Sciatic nerve (tissue), 2 donors: ENCODE results near the gene MAPKAP1. TPM values are rescaled to one million over a fixed set of nuclear protein-coding genes. Genes with fewer than 3 reads are reported as not detected.

Experiments used
- ATAC-seq: fragments of 200-7000 bp; cut with Tn5 transposase; one replicate; pipeline ENCODE4 v1.9.1; 2020; ENCODE audit warnings: mild to moderate bottlenecking, moderate library complexity
- DNase-seq: peaks from one replicate; pipeline ENCODE4 v3.0.0-alpha.2; 2020; ENCODE audit warnings: low spot score
- intact Hi-C: fragments of 100-400 bp; cut with DNase I; formaldehyde crosslinking; loops from one replicate; pipeline ENCODE4 v1.14.2; 2022
- total RNA-seq: library from RNA; stranded (reverse); fragmentation: NEBNext Ultra II Directional; extraction: Animal tissue kit (Norgen Biotek cat#: 25700); gene quantifications from one replicate; pipeline ENCODE4 v1.2.1, GENCODE V29; 2021
- donor health status: DM: no; HTN: no; CAD: no.
- donor health status: DM: no; HTN: no; CAD: no.

The MAPKAP1 gene
- total RNA-seq, 1 donor from 2014 or later = 54.6 TPM

DNA sequence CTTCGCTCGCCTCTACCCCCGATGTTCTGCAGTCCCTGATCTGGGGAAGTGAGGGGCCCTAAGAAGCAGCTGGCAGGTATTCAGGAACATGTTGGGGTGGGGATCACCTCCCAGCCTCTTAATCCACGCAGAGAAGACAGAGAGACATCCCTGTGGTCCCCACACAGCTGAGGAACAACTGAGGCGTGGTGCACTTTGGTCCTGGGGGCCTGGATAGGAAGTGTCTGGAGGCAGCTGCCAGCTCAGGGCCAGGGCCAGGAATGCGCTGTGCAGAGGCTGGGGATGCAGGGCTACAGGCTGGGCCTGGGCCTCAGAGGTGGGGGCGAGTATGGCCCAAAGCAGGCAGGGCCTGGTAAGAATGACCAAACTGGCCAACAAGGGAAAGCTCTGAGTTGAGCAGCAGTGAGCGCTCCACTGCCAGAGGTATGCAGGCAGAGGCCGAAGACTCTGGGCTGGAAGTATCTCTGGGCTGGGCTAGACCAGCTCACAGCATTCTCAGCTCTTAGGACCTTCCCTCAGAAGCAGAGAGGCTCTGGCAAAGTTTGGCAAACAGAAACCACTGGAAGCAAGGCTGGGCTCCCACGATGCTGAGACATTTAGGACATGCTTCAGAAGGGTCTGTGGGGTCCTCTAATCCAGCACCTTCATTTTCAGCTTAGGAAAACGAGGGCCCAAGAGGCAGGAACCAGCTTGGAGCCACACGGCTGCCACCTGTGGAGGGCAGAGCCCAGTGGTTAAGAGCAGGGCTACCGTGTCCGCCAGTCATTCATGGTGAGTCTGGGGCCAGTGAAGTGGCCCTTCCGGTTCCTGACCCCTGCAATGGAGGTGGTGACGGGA lies 271.0 kb downstream of the MAPKAP1 start:
- ATAC-seq = no peak
- intact Hi-C loops = no loop called here
- no peak for DNase-seq

DNA sequence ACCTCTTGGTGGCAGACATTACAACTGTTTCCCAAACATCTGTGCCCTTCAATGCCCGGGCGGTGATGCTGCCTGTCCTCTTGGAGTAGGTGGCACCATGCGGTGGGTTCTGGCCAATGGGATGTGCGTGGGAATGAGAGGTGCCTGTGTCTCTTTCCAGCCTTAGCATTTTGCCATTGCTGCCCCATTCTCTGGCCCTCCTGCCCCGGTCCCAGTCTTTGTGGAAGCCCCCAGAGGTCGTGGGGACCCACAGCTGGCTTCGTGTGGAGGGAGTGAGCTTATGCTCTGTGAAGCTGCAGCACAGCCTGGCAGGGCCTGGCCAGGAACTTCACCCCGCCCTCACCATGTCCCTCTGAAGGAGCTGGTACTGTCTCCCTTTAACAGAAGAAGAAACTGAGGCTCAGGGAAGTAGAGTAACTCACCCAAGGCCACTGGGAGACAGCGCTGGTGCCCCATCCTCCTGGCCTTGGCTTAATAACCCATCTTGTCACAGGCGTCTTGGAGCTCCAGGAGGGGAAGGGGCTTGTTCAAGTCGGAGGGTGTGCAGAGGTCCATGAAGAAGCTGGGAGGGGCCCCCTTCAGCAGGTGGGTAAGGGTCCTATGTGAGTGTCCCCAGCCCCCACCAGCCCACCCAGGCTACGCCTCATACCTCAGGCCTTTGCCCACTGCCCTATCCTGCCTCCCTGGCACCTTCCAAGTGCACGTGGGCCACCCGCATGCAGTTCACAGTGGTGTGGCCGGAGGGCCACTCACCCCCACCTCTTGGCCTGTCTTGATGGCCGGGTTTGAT lies 271.8 kb downstream of the MAPKAP1 start:
- intact Hi-C loops = no loop called here
- ATAC-seq (no peak), DNase-seq (peak; percentile 48)

- DNase-seq (peak; percentile 36), ATAC-seq (no peak)
- intact Hi-C loops = no loop called here
Measured at GRCh38 chr9:125433461-125434011, 273.5 kb downstream of the MAPKAP1 start.

DNA sequence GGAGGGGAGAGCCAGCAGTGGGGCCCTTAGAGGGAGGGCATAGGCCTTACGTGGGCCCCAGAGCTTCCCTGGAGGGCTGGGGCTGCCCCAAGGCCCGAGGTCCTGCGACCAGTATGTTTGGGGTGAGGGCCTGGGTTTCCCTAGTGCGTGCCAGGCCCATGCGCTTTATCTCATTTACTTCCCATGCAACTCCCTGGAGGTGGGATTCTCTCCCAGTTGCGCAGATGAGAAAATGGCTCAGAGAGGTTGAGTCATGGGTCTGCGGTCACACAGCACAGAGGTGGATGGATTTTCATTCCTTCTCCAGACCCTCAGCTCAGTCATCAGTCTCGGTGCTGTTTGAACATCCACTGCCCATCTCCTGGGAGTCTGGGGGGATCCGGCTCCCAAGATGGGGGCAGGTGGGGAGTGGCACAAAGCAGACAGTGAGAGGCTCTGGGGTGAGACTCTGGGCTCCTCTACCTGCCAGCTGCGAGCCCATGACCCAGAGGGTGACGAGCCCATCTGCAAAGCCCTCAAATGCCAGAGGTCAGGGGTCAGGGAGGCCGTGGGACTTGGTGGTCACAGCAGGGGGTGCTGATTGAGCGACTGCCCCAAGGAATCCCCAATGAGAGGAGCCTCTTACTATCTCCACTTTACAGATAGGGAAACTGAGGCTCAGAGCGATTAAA lies 274.2 kb downstream of the MAPKAP1 start:
- intact Hi-C loops = no loop called here
- DNase-seq (peak; percentile 33), ATAC-seq (no peak)

GRCh38 chr9:125431741-125432271 lies 275.2 kb downstream of the MAPKAP1 start:
- no peak for ATAC-seq
- peak; percentile 42 for DNase-seq
- intact Hi-C loops = no loop called here

DNA sequence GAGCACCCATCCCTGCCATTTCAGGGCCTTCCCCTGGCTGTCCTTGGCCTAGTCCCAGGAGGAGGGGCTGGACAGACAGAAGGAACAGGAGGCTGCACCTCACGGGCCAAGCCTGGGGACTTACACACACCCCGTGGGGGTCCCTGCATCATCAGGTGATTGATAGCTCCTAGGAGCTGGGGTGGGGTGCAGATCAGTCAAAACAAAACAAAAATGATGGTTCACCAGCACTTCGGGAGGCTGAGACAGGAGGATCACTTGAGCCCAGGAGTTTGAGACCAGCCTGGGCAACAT lies 276.0 kb downstream of the MAPKAP1 start:
- intact Hi-C loops = no loop called here
- ATAC-seq = no peak
- no peak for DNase-seq

DNA sequence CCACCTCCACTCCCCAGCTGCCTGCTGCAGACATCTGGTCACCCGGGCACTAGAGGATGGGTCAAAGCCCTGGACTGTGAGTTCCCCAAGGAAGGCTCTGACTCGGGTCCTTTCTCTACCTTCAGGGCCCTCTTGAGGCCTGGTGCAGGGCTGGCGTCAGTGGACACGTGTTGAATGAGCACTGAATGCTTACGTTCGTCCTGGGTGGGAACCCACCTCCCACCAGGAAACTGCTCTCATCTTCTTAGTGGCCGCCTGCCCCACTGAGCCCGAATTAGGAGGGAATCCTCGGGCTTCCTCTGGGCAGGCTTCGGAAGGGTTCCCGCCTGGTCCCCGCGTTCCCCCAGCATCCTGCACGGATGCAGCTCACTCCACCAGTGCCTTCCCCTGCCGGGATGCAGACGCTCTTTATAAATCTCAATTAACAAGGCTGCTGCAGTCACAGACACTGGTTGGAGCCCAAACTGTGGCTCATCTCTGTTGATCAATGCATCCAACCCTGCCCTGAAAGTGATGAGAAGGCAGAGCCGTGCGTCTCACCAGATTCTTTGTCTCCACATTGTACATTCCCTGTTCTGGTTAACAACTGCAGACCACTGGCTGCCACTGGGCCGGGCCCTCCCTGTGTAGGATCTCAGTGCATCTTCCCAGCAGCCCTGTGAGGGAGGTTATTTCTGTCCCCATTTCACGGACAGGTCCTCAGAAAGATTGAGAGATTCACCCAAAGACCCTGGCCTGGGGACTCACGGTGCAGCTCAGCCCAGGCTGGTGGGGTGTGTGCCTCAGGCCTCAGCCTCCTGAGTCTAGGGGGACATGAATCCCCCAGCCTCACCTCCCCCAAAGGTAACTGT lies 276.6 kb downstream of the MAPKAP1 start:
- intact Hi-C loops = no loop called here
- DNase-seq (no peak), ATAC-seq (no peak)

DNA sequence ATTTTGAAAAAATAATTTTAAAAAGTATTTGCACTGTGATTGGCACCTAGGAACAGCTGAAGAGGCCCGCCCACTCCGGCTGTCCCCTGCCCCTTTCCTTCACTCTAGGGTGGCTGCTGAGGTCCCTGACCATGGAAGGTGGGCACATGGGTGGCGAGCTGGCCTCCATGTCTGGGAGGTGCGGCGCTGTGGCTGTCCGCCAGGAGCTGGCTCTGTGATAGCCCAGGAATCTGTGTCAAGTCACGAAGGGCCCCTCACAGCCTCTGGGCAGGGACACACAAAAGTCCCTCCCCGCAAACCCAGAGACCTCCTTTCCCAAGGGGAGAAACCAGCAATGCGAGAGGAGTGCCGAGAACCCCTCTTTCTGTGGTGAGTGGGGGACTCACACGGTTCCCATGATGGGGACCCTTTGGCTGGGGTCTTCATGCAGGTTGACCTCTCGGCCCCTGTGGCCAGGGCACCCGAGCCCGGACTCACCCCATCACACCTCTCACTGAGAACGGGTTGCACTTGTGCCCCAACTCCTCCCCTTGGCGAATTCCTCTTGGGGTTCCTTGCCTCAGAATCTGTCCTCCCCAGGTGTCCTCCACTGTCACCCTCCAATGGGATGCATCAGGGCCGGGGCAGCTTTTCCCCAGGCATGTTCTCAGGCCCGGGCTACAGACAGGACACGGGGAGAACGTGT lies 277.4 kb downstream of the MAPKAP1 start:
- ATAC-seq (no peak), DNase-seq (no peak)
- intact Hi-C loops = no loop called here

GRCh38 chr9:125428902-125429467 lies 278.0 kb downstream of the MAPKAP1 start:
- no peak for DNase-seq
- intact Hi-C loops = no loop called here
- no peak for ATAC-seq

DNA sequence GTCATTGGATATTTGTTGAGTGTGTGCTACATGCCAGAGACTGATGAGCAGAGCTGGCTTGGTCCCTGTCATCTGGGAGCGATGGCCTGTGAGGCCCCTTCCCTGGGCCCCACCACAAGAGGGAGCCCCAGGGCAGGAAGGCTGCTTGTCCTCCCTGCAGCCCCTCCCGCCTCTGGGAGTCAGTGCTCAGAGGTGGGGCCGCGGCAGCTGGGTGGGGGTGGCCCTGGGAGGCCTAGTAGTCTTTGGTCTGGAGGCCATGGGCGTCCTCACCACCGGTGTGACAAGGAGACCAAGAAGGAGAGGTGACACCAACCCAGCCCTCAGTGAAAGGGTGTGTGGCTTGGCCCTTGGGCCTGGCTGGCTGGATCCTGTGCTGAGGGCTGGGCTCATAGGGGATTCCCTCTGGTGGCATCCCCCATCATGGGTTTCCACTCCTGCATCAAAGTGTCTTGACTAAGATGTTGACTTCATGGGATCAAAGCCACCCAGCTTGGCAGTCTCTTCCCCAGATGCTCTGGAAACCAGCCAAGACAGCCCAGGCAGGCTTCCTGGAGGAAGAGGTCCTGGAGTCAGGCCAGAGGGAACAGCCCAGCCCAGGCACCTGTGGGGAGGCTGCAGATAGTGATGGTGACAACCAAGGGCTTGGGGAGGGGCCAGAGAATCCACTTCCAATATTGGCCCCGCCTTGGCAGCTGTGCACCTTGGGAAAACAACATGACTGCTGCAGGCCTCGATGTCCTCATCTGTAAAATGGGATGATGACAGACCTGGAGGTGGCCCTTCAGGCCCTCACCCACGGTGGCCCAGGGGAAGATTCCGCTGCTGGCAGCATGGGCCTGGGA lies 278.7 kb downstream of the MAPKAP1 start:
- no peak for ATAC-seq
- DNase-seq = no peak
- intact Hi-C loops = no loop called here

- ATAC-seq = no peak
- intact Hi-C loops = no loop called here
- DNase-seq = no peak
Measured at GRCh38 chr9:125427556-125427955, 279.5 kb downstream of the MAPKAP1 start.

GRCh38 chr9:125426926-125427325 lies 280.1 kb downstream of the MAPKAP1 start:
- ATAC-seq (no peak), DNase-seq (no peak)
- intact Hi-C loops = no loop called here

DNA sequence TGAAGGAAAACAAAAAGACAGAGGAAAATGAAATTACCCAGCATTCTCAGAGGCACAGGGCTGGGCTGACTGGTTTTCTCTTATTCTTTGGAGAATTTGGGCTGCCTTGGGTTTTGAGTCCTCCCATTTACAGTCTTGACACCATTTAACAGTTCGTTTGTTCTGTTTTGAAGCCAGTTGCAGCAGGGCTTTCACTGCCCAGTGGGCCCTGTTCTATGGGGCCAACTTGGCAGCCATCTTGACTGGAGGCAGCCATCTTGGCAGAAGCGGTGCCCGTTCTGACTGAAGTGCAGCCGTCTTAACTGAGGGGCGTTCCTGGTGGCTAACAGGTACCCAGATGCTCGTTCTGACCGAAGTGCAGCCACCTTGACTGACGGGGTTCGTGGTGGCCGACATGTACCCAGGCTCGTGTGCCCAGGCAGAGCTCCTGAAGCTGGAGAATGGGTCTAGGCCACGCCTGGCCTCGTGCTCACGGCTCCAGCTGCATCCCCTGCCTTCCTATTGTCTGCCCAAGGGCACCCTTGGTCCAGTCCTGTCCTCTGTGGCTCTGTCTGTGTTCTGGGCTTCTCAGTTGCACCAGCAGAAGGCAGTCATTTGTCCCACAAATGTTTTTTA lies 281.0 kb downstream of the MAPKAP1 start:
- ATAC-seq (no peak), DNase-seq (no peak)
- intact Hi-C loops = no loop called here

- intact Hi-C loops = no loop called here
- ATAC-seq (no peak), DNase-seq (no peak)
Measured at GRCh38 chr9:125425170-125425897, 281.7 kb downstream of the MAPKAP1 start.

DNA sequence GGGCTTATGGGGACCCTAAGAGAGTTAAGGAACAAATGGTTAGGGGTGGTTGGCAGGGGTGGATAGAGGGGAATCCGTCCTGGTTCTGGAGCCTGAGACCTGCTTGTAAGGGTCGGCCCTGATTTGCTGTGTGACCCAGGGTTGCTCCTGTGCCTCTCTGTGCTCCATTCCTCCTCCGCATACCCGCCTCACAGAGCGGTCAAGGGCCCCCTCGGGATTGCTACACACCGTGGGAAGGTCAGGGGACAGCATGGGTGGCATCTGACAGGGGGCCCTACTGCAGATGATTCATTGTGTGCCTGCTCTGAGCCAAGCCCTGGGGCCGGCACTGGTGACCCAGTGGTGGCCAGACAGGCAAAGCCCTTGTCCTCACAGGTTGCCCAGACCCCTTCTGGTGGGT lies 283.0 kb downstream of the MAPKAP1 start:
- intact Hi-C loops = no loop called here
- no peak for DNase-seq
- no peak for ATAC-seq

- DNase-seq (no peak), ATAC-seq (no peak)
- intact Hi-C loops = no loop called here
Measured at GRCh38 chr9:125422853-125423252, 284.2 kb downstream of the MAPKAP1 start.
